IMR-90 (cell line): Measurements from ENCODE around the gene CABP1. TPM values are rescaled to one million over a fixed set of nuclear protein-coding genes. Genes with fewer than 3 reads are reported as not detected.

Source experiments
- ATAC-seq: fragments of 200-7000 bp; cut with Tn5 transposase; 2 replicates; pipeline ENCODE4 v1.9.1; 2020; ENCODE audit warnings: low read depth, mild to moderate bottlenecking, moderate library complexity
- BruUV-seq: library from RNA; stranded (reverse); fragments of 400-500 nt; replicated peaks from 2 replicates; lab custom pipeline; 2021; lab: Mats Ljungman, UMichigan
- CTCF ChIA-PET: fragments of 300-600 bp; formaldehyde crosslinking; extraction: SDS; loops from one replicate; lab custom pipeline; 2021; ENCODE audit warnings: antibody characterized with exemption; lab: Yijun Ruan, JAX
- POLR2A ChIA-PET: fragments of 300-600 bp; sonication (Branson Sonifier 250); formaldehyde crosslinking; loops from one replicate; lab custom pipeline; 2022; ENCODE audit warnings: antibody characterized with exemption; ENCODE audit not compliant: unreplicated experiment; lab: Charles Lee
- DNase-seq: peaks from one replicate; pipeline ENCODE4 v3.0.0; 2013
- H2AFZ ChIP-seq: replicated peaks from 2 replicates; pipeline ENCODE3; 2013; ENCODE audit warnings: low read length, mild to moderate bottlenecking; ENCODE audit not compliant: poor library complexity
- H2AK5ac ChIP-seq: 2 replicates; pipeline ENCODE4 v1.6.1; 2013; ENCODE audit warnings: low read depth, low read length, inconsistent platforms
- H2AK9ac ChIP-seq: replicated peaks from 2 replicates; pipeline ENCODE3; 2013; ENCODE audit warnings: mild to moderate bottlenecking, low read depth, low read length, moderate library complexity; ENCODE audit not compliant: poor library complexity
- H2BK120ac ChIP-seq: 2 replicates; pipeline ENCODE4 v1.6.1; 2013; ENCODE audit warnings: low read depth, low read length, inconsistent platforms
- H2BK15ac ChIP-seq: 3 replicates; pipeline ENCODE4 v1.6.1; 2013; ENCODE audit warnings: low read depth, low read length, inconsistent platforms
- H2BK20ac ChIP-seq: 2 replicates; pipeline ENCODE4 v1.6.1; 2013; ENCODE audit warnings: low read depth, mild to moderate bottlenecking, inconsistent platforms, low read length, moderate library complexity
- H2BK5ac ChIP-seq: 2 replicates; pipeline ENCODE4 v1.6.1; 2013; ENCODE audit warnings: mild to moderate bottlenecking, low read depth, low read length, inconsistent platforms; ENCODE audit not compliant: poor library complexity, severe bottlenecking
- H3K14ac ChIP-seq: replicated peaks from 2 replicates; pipeline ENCODE4 v1.6.1; 2013; ENCODE audit warnings: low read depth, low read length, inconsistent platforms
- H3K18ac ChIP-seq: 2 replicates; pipeline ENCODE4 v1.6.1; 2013; ENCODE audit warnings: low read depth, low read length, control low read depth
- H3K23ac ChIP-seq: 2 replicates; pipeline ENCODE4 v1.6.1; 2013; ENCODE audit warnings: low read depth, low read length, inconsistent platforms
- H3K27ac ChIP-seq: 2 replicates; pipeline ENCODE4 v1.5.1; 2013; ENCODE audit warnings: mild to moderate bottlenecking, control low read depth, low read length; ENCODE audit not compliant: insufficient read depth
- H3K27me3 ChIP-seq: 2 replicates; pipeline ENCODE4 v1.6.1; 2013; ENCODE audit warnings: low read length; ENCODE audit not compliant: control insufficient read depth, insufficient read depth
- H3K36me3 ChIP-seq: 2 replicates; pipeline ENCODE4 v1.6.1; 2013; ENCODE audit warnings: low read length, mixed read lengths; ENCODE audit not compliant: control insufficient read depth, insufficient read depth
- H3K4ac ChIP-seq: 2 replicates; pipeline ENCODE4 v1.6.1; 2013; ENCODE audit warnings: low read depth, low read length, inconsistent platforms
- H3K4me1 ChIP-seq: 2 replicates; pipeline ENCODE4 v1.6.1; 2013; ENCODE audit warnings: low read length, mixed read lengths; ENCODE audit not compliant: control insufficient read depth, insufficient read depth
- H3K4me2 ChIP-seq: 2 replicates; pipeline ENCODE4 v1.6.1; 2013; ENCODE audit warnings: low read depth, mild to moderate bottlenecking, control low read depth, low read length, moderate library complexity
- H3K4me3 ChIP-seq: 2 replicates; pipeline ENCODE4 v1.5.1; 2013; ENCODE audit warnings: low read depth, mild to moderate bottlenecking, control low read depth, low read length, moderate library complexity; ENCODE audit not compliant: insufficient read depth
- H3K56ac ChIP-seq: 2 replicates; pipeline ENCODE4 v1.6.1; 2013; ENCODE audit warnings: low read length, inconsistent platforms; ENCODE audit not compliant: insufficient read depth; ENCODE audit errors: extremely low read depth
- H3K79me1 ChIP-seq, 2 experiments: 2 replicates each; pipeline ENCODE4 v1.6.1; 2013; ENCODE audit warnings: low read length in 2 of 2, inconsistent platforms in 1 of 2, low read depth in 1 of 2
- H3K9ac ChIP-seq: 2 replicates; pipeline ENCODE4 v1.6.1; 2013; ENCODE audit warnings: low read depth, low read length, control low read depth
- H3K9me1 ChIP-seq: 2 replicates; pipeline ENCODE4 v1.6.1; 2013; ENCODE audit warnings: low read length, inconsistent platforms; ENCODE audit not compliant: insufficient read depth
- H3K9me3 ChIP-seq: 2 replicates; pipeline ENCODE4 v1.6.1; 2013; ENCODE audit warnings: low read length; ENCODE audit not compliant: control insufficient read depth, insufficient read depth
- H4K20me1 ChIP-seq: 2 replicates; pipeline ENCODE4 v1.6.1; 2013; ENCODE audit warnings: low read length, inconsistent platforms; ENCODE audit not compliant: insufficient read depth
- H4K5ac ChIP-seq: 2 replicates; pipeline ENCODE4 v1.6.1; 2013; ENCODE audit warnings: mild to moderate bottlenecking, low read depth, low read length, control low read depth
- H4K8ac ChIP-seq, 2 experiments: 2 replicates each; pipeline ENCODE4 v1.6.1; 2013; ENCODE audit warnings: low read depth in 2 of 2, low read length in 2 of 2, control low read depth in 1 of 2, inconsistent platforms in 1 of 2
- H4K91ac ChIP-seq: 2 replicates; pipeline ENCODE4 v1.6.1; 2013; ENCODE audit warnings: low read depth, low read length, inconsistent platforms; ENCODE audit not compliant: insufficient read depth
- CEBPB ChIP-seq: IDR thresholded peaks from 2 replicates; pipeline ENCODE4 v1.6.1; 2012; ENCODE audit warnings: low read depth, low read length, improper control_type of control experiment
- CHD1 ChIP-seq: IDR thresholded peaks from 2 replicates; pipeline ENCODE4 v1.6.1; 2012; ENCODE audit warnings: low read depth, low read length, improper control_type of control experiment
- RAD21 ChIP-seq: IDR thresholded peaks from 2 replicates; pipeline ENCODE4 v1.6.1; 2012; ENCODE audit warnings: low read length, improper control_type of control experiment
- WGBS, 2 experiments: methylation state at CpG; one replicate each; pipeline versions ENCODE4 v1.1.5 to v1.1.7; 2013; ENCODE audit warnings: missing lambda C conversion rate in 2 of 2; ENCODE audit not compliant: insufficient read length in 1 of 2; ENCODE audit errors: extremely low coverage in 2 of 2; 5-methylcytosine and 5-hydroxymethylcytosine counted together
- dilution Hi-C: fragments of 300-500 bp; cut with HindIII; formaldehyde crosslinking; loops from one replicate; pipeline ENCODE4 v1.14.3; 2018; ENCODE audit warnings: low sequenced_read_pairs; ENCODE audit not compliant: unreplicated experiment
- in situ Hi-C: fragments of 300-500 bp; cut with MboI; formaldehyde crosslinking; loops from 3 replicates; pipeline ENCODE4 v1.14.3; 2019; ENCODE audit warnings: low sequenced_read_pairs, inconsistent platforms, mixed read lengths
- intact Hi-C: fragments of 100-400 bp; cut with micrococcal nuclease; formaldehyde crosslinking; loops from 2 replicates; pipeline ENCODE4 v1.10.0; 2022
- polyA plus RNA-seq, 3 experiments: library from polyadenylated mRNA; depleted of rRNA; stranded (reverse); fragments of >200 nt; gene quantifications; 2 replicates each; pipeline ENCODE4 v1.2.3, GENCODE V29; 2012; ENCODE audit warnings: low replicate concordance in 1 of 3
- total RNA-seq: library from RNA; depleted of rRNA; stranded (reverse); fragments of >200 nt; gene quantifications from 2 replicates; pipeline ENCODE4 v1.2.3, GENCODE V29; 2012
- TF ChIP-seq, protein P1 (sequence below): fragments of 150-350 bp; IDR thresholded peaks from 2 replicates; pipeline ENCODE4 v1.6.1; 2016; ENCODE audit warnings: low read depth, mild to moderate bottlenecking, low read length, moderate library complexity, borderline replicate concordance

The CABP1 gene
- total and polyA plus RNA-seq, 2 of the 4 experiments (the other 2 are of a cell fraction) = 0.54 to 1.1 TPM

DNA sequence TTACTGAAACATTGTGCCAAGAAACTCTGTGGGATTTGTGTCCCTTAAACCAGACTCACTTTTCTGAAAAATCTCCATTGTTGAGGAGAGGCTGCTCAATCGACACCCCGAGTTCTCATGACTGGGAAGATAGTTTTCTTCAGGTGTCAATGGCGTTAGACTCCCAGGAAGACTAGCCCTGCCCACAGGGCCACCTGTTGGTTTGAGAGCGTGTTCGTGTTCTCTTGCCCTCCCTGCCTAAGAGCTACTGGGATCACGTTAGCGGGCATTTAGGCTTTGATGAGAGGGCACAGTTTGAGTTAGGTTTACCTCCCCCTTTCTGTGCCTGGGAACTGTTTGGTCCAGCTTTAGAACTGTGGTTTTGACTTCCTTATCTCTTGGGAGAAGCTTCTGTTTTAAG lies 59.1 kb downstream of the CABP1 start:
- Histone ChIP-seq H4K8ac (no peak overlapping the region), H2AFZ (no peak overlapping the region), H3K14ac (no peak overlapping the region), H3K9ac (no peak overlapping the region), H4K91ac (no peak overlapping the region), H3K9me1 (peaks cover 10% of the 10 kb centered on the region; the same call in 1 of the 2 replicates), H3K36me3 (peaks cover 58% of the 10 kb centered on the region), H3K27ac (no peak overlapping the region), H4K5ac (no peak overlapping the region), H2AK5ac (no peak overlapping the region), H2BK15ac (no peak overlapping the region), H3K79me1 (peaks cover 4 to 16% of the 10 kb centered on the region in 2 experiments; a peak in 3 of 4 replicates), H3K4me3 (no peak overlapping the region), H2BK120ac (no peak overlapping the region), H3K27me3 (no peaks in the 10 kb centered on the region), H3K9me3 (no peaks in the 10 kb centered on the region), H2AK9ac (no peak overlapping the region), H2BK5ac (no peak overlapping the region), H3K4me1 (no peaks in the 10 kb centered on the region), H3K4me2 (no peak overlapping the region), H3K18ac (no peak overlapping the region), H3K56ac (no peak overlapping the region), H3K4ac (no peak overlapping the region), H3K23ac (no peak overlapping the region), H4K20me1 (0 out of 2 replicates have a peak, but pooled peaks cover 9% of the 10 kb centered on the region), H2BK20ac (no peak overlapping the region)
- in situ Hi-C loops = no loop called here
- DNase-seq (no peak), ATAC-seq (no peak)
- ChIA-PET CTCF (no interaction called here), POLR2A (no interaction called here)
- intact Hi-C loops = loop anchor here (1.0 kb wide), 1 partner anchor 29 kb away; no protein-coding TSS in a partner anchor
- WGBS, 2 experiments = 100% methylated on average over 4 of the region's 7 CpGs; no CpG with 5 or more reads in 1 of the 2 experiments
- dilution Hi-C loops = no loop called here
- TF ChIP-seq CEBPB (no peak), CHD1 (no peak), RAD21 (no peak)
- TF ChIP-seq, protein P1, sequence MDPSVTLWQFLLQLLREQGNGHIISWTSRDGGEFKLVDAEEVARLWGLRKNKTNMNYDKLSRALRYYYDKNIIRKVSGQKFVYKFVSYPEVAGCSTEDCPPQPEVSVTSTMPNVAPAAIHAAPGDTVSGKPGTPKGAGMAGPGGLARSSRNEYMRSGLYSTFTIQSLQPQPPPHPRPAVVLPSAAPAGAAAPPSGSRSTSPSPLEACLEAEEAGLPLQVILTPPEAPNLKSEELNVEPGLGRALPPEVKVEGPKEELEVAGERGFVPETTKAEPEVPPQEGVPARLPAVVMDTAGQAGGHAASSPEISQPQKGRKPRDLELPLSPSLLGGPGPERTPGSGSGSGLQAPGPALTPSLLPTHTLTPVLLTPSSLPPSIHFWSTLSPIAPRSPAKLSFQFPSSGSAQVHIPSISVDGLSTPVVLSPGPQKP = no peak
- no TSS peak for BruUV-seq
